Stimulated activated CD4-positive, alpha-beta T cell treated with anti-CD3 and anti-CD28 coated beads, Interleukin-4, amount 100 ng/mL, for 24 hours (primary cell): ENCODE results near the gene PRSS50.
"Not testable (repeated sequence)": the region's sequence is repeated elsewhere in the genome, so short reads cannot be mapped to it uniquely, and the experiment has no call there.

Experiments used
- DNase-seq: peaks from one replicate; pipeline ENCODE4 v3.0.0-alpha.2; 2020

Gene PRSS50

GRCh38 chr3:46708401-46709156 is 9.1 kb downstream of the PRSS50 start:
- no peak for DNase-seq

DNA sequence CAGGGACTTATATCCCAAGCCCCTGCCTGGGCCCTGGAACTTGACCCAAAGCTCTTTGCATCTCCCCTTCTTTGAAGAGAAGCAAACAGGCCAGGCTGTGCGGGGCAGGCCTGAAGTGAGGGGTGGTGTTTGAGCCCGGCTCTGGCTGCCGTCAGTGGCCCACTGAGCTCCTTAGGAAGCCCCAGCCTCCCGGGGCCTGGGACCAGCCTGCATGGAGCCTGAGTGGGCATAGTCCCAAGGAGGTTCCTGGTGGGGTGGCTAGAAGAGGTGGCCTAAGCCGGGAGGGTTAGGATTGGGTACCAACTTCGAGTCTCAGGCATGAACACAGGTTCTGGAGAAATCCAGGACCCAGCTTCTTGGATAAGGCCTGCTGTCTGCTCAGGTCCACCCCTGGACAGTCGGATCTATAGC is 10.1 kb downstream of the PRSS50 start:
- DNase-seq, result no peak

DNA sequence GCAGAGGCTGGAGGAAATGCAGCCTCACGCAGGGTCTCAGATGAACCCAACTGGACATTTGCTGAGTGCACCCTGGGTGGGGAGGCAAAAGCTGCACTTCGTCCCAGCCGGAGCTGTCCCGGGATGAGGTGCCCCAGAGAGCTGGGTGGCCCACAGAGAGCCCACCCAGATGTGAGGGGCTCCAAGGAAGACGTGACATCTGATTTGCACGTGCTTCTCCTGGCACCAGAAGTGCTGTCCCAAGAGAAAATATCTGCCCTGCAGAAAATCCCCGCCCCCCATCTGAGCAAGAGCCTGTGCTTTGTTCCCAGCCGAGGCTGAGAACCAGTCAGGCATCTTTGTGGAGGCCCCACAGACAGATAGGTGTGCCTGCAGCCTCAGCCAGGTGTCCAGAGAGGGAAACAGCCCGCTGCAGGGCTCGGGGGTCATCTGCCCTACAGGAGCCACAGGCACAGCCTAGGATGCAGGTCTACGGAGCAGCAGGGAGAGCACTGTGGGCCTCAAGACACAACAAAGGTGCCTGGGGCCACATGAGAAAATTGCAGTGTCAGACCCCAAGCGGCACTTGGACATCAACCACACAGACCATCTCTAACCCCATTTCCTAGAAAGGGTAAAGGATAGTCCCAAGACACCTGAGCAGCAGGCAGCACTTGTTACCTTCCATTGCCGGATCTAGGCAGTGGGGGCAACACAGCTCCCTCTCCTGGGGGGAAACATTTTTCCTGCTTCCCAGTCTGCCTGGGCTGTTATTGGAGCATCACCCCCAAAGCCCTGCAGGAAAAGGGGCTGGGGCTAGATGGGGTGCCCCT is 10.7 kb downstream of the PRSS50 start:
- no peak for DNase-seq

GRCh38 chr3:46705751-46706552 is 11.7 kb downstream of the PRSS50 start:
- DNase-seq, result no peak

DNA sequence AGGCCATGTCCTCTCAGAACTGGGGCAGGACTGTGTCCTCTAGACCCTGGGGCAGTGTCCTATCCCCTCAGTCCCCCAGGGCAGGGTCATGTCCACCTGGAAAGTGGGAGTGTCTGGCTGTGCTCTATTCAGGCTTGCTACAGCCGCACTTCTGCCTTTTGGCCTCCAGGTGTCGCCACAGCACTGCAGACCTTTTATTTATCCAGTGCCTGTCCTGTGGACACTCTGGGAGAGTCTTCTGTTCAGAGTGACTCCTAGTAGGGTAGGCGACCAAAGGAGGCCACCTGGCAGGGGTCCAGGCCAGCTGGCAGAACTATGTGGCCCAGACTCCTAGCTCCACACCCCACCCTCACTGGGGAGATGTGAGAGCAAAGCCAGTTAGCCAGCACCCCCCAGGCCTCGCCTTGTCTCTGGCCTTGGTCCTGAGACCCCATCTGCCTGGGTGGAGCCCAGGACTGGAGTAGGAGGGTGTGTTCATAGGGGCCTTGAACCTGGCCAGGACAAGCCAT is 12.6 kb downstream of the PRSS50 start:
- DNase-seq, result peak; percentile 73

DNA sequence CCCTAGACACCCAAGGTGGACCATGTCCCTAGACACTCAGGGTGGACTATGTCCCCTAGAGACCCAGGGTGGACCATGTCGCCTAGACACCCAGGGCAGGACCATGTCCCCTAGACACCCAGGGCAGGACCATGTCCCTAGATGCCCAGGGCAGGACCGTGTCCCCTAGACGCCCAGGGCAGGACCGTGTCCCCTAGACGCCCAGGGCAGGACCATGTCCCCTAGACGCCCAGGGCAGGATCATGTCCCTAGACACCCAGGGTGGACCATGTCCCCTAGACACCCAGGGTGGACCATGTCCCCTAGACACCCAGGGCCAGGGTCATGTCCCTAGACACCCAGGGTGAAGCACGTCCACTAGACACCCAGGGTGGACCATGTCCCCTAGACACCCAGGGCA is 13.3 kb downstream of the PRSS50 start:
- not testable (repeated sequence) for DNase-seq

- no peak for DNase-seq
Observed at GRCh38 chr3:46703013-46703520, 14.6 kb downstream of the PRSS50 start.

DNA sequence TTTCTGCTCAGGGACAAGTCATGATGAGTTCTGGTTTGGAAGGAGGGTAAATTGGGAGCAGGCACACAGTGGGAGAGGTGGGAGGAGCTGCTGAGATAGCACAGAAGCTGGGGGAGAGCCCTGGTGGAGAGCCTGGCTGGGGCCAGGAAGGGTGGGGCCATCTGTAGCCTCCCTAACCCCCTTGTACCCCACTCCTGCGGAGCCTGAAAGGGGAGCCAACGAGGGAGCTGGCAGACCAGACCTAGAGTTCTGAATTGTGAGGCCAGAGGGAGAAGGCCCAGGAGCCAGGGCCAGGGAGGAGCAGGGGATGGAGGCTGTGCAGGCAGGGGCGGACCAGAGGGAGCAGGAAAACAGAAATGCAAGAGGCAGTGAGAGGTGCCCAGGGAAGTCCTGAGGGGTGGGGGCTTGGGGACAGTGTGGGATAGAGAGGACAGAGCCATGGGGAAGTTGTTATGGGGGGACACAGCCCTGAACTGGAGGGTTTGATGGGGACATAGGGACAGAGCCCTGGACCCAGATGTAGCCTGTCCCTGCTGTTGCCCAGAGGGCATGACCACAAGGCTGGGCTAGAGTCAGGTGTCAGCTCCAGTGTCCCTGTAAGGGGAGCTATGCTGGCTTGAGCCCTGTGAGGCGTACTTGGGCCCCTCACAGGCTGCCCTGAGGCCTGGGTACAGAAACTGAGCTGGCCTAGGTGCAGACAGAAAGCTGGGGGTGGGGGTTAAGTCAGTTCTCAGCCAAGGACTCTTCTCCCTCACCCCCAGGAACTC is 15.2 kb downstream of the PRSS50 start:
- DNase-seq, result no peak

GRCh38 chr3:46701181-46701939 is 16.3 kb downstream of the PRSS50 start, which contains the start of gene TMIE:
TSS of gene TMIE (plus strand) at chr3:46701392. CDS start at chr3:46701488, 96 bp downstream.
- DNase-seq, result no peak

DNA sequence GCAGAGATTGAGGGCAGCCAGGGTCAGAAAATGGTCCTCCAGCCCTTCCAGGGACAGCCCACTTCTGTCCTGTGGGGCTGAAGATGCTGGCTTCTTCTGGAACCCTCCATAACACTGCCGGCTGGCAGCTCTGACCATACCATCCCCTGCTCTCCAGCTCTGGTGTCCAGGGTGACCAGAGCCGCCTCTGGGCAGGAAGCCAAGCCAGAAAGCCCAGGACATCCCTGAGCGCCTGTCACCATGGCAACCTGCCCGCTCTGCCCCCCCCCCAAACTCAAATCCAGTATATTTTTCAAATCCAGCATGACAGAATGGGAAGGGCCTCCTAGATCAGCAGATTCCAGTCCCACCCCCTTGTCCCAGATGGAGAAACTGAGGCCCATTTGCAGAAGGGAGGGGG is 16.9 kb downstream of the PRSS50 start:
- no peak for DNase-seq

GRCh38 chr3:46699676-46700523 is 17.8 kb downstream of the PRSS50 start:
- no peak for DNase-seq

GRCh38 chr3:46695962-46696894 is 21.4 kb downstream of the PRSS50 start:
- no peak for DNase-seq

DNA sequence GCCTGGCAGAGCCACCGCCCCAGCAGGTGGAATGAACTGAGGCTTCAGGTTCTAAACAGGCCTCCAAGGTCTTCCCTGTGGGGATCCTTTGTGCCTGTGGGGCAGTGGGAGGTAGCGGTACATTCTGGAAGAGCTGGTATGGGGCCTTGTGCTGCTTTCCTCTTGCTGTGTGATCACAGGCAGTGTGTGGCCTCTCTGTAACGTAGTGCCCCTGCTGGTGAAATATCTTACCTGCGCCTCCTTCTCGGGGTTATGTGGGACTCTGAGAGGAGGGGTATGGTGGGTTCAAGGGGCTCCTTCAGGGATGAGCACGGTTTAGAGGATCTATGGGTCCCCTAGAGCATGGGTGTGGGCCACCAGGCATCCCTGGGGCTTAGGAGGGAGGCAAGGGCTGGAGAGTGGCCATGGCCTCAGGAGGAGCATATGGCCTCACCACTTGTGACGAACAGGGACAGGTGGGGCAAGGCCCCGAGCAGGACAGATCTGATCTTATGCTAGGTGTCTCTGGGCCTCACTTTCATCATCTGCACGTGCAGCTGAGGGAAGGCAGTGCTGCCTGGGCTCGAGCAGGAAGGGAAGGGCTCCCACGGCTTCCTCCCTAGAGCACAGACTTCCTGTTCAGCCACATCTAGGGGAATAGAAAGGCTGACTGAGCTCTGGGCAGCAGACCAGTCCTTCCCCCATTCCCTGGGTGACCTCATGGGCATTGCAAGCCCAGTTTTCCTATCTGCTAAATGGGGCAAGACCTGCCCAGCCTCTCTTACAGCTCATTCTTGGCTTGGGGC is 22.3 kb downstream of the PRSS50 start:
- peak; percentile 53 for DNase-seq

- no peak for DNase-seq
Observed at GRCh38 chr3:46694520-46694919, 23.1 kb downstream of the PRSS50 start.

DNA sequence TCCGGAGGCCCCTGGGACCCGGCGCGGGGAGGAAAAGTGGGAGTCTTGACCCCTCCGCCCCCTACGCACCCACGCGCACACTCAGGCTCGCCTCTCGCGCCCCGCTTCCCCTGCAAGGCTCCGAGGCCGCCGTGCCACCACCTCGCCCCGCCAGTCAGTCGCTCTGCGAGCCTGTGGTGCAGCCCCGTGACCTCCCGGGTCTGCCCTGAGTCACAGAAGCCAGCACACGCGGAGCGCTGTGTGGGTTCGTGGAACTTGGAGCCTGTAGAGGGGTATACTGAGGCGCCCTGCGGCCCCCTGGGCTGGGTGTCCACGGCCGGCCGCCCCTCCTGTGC is 23.8 kb downstream of the PRSS50 start:
- DNase-seq, result peak; percentile 41

DNA sequence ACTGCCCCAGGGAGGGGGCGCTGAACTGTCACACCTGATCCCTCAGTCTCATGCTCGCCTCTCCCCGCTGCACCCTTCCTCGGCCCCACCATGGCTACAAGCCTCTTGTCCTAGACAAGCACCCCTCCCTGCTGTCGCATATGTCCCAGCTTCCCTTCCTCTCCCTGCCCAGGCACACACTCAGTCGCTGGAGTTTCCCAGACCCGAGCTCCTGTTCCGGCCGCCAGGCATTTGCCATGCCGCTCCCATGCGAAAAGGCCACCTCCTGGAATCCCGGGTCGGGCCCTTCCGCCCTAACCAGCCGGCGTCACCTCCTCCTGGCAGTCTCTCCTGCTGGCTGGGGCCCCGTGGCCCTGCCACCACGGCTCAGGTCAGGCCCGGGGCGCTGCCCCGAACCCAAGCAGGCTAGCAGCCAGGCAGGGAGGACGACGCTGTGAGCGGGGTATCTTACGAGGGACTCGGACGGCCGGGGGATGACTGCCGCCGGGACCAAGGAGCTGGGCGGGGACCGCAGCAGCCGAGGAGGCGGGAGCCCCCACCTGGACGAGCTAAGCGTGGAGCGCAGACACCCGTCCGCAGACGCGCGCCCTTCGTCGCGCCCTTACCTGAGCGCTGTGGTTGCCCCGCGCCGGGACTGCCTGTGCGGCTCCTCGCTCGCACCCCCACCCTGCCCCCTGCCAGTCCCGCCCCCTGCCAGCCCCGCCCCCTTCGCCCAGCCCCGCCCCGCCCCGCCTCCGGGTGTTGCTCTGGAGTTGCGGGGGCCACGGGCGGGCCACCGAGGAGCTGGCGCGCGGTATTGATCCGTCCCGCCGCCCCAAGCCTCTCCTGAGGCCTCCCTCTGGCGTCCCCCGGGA is 24.4 kb downstream of the PRSS50 start, which contains the start of gene ALS2CL:
ALS2CL (minus strand) TSS at position 642 of the 854 bp plus-strand sequence. CDS start 4,239 bp downstream, outside the sequence.
- peak; percentile 56 for DNase-seq

DNA sequence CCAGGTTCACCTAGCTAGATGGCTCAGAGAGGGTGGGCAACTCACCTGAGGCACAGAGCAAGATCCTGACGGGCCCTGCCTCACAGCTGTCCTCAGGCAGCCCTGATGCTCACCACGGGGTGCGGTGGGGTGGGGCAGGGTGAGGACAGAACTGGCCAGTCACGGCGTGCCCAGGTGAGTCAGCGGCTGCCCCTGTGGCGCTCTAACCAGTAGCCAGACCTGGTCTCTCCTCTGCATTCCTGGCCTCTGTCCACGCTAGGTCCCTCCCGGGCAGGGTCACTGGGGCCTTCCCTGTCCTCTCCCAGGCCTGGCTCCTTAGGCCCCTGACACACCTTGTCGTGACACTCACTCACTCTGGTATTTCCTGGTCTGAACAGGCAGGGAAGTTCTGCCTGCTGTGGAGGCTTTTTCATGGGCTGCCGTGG is 25.1 kb downstream of the PRSS50 start:
- DNase-seq, result no peak
